H9 (cell line): ENCODE results near the gene NOP53. TPM values are rescaled to one million over a fixed set of nuclear protein-coding genes. Genes with fewer than 3 reads are reported as not detected.
"Not testable (repeated sequence)": the region's sequence is repeated elsewhere in the genome, so short reads cannot be mapped to it uniquely, and the experiment has no call there.

Source experiments
- DNase-seq: peaks from one replicate; pipeline ENCODE4 v3.0.0-alpha.2; 2017
- H2AFZ ChIP-seq: one replicate; pipeline ENCODE4 v1.6.1; 2013; ENCODE audit warnings: mild to moderate bottlenecking, low read length, control low read depth, moderate library complexity
- H2AK5ac ChIP-seq: 2 replicates; pipeline ENCODE4 v1.6.1; 2013; ENCODE audit warnings: low read length, control low read depth, mixed read lengths; ENCODE audit not compliant: insufficient read length
- H2BK120ac ChIP-seq: one replicate; pipeline ENCODE4 v1.6.1; 2013; ENCODE audit warnings: low read depth, mild to moderate bottlenecking, low read length, control low read depth, inconsistent platforms; ENCODE audit not compliant: poor library complexity, severe bottlenecking
- H2BK12ac ChIP-seq: 2 replicates; pipeline ENCODE4 v1.6.1; 2013; ENCODE audit warnings: low read length, control low read depth, mixed read lengths, low read depth; ENCODE audit not compliant: insufficient read length
- H2BK15ac ChIP-seq: 2 replicates; pipeline ENCODE4 v1.6.1; 2013; ENCODE audit warnings: low read depth, low read length, control low read depth
- H2BK20ac ChIP-seq: one replicate; pipeline ENCODE4 v1.6.1; 2013; ENCODE audit warnings: low read depth, mild to moderate bottlenecking, low read length, control low read depth, inconsistent platforms; ENCODE audit not compliant: poor library complexity, severe bottlenecking
- H2BK5ac ChIP-seq: 2 replicates; pipeline ENCODE4 v1.6.1; 2013; ENCODE audit warnings: low read length, control low read depth, mixed read lengths; ENCODE audit not compliant: insufficient read length
- H3K14ac ChIP-seq: 2 replicates; pipeline ENCODE4 v1.6.1; 2013; ENCODE audit warnings: low read length, control low read depth; ENCODE audit not compliant: insufficient read depth
- H3K18ac ChIP-seq: 2 replicates; pipeline ENCODE4 v1.6.1; 2013; ENCODE audit warnings: low read depth, mild to moderate bottlenecking, mixed read lengths, low read length, control low read depth; ENCODE audit not compliant: insufficient read length
- H3K23ac ChIP-seq: 2 replicates; pipeline ENCODE4 v1.6.1; 2013; ENCODE audit warnings: low read length, control low read depth, mixed read lengths, low read depth; ENCODE audit not compliant: insufficient read length
- H3K23me2 ChIP-seq: 2 replicates; pipeline ENCODE4 v1.6.1; 2013; ENCODE audit warnings: low read depth, mild to moderate bottlenecking, mixed read lengths, low read length, control low read depth; ENCODE audit not compliant: insufficient read length, poor library complexity, severe bottlenecking
- H3K27ac ChIP-seq: 2 replicates; pipeline ENCODE4 v1.5.1; 2013; ENCODE audit warnings: low read length, control low read depth, mixed read lengths, low read depth; ENCODE audit not compliant: insufficient read length
- H3K27me3 ChIP-seq: 2 replicates; pipeline ENCODE4 v1.6.1; 2013; ENCODE audit warnings: low read length, control low read depth, inconsistent platforms; ENCODE audit not compliant: insufficient read depth
- H3K4ac ChIP-seq: 2 replicates; pipeline ENCODE4 v1.6.1; 2013; ENCODE audit warnings: low read depth, mild to moderate bottlenecking, control low read depth, inconsistent platforms, low read length, moderate library complexity
- H3K4me1 ChIP-seq: 2 replicates; pipeline ENCODE4 v1.6.1; 2013; ENCODE audit warnings: low read length, control low read depth, inconsistent platforms; ENCODE audit not compliant: insufficient read depth
- H3K4me2 ChIP-seq: 2 replicates; pipeline ENCODE4 v1.6.1; 2013; ENCODE audit warnings: low read length, control low read depth, mixed read lengths; ENCODE audit not compliant: insufficient read length, insufficient read depth
- H3K56ac ChIP-seq: 2 replicates; pipeline ENCODE4 v1.6.1; 2013; ENCODE audit warnings: low read depth, mild to moderate bottlenecking, mixed read lengths, low read length, control low read depth; ENCODE audit not compliant: insufficient read length
- H3K79me1 ChIP-seq: 2 replicates; pipeline ENCODE4 v1.6.1; 2013; ENCODE audit warnings: low read depth, mild to moderate bottlenecking, moderate library complexity, low read length, control low read depth, inconsistent platforms; ENCODE audit not compliant: insufficient read depth, poor library complexity, severe bottlenecking
- H3K79me2 ChIP-seq: 2 replicates; pipeline ENCODE4 v1.6.1; 2013; ENCODE audit warnings: low read length, control low read depth, inconsistent platforms; ENCODE audit not compliant: insufficient read depth
- H3K9ac ChIP-seq: 2 replicates; pipeline ENCODE4 v1.6.1; 2013; ENCODE audit warnings: low read length, control low read depth, mixed read lengths; ENCODE audit not compliant: insufficient read length; ENCODE audit errors: extremely low read depth
- H3K9me3 ChIP-seq: one replicate; pipeline ENCODE4 v1.6.1; 2013; ENCODE audit warnings: low read depth, low read length, inconsistent platforms; ENCODE audit not compliant: control insufficient read depth
- H3T11ph ChIP-seq: one replicate; pipeline ENCODE4 v1.6.1; 2013; ENCODE audit warnings: mild to moderate bottlenecking, low read length, control low read depth, inconsistent platforms
- H4K20me1 ChIP-seq: one replicate; pipeline ENCODE4 v1.6.1; 2013; ENCODE audit not compliant: control insufficient read depth, insufficient read length, insufficient read depth
- H4K5ac ChIP-seq: 2 replicates; pipeline ENCODE4 v1.6.1; 2013; ENCODE audit warnings: low read depth, mild to moderate bottlenecking, mixed read lengths, low read length, control low read depth; ENCODE audit not compliant: insufficient read length
- H4K8ac ChIP-seq: replicated peaks from 2 replicates; pipeline ENCODE4 v1.6.1; 2013; ENCODE audit warnings: low read length, control low read depth, mixed read lengths, low read depth; ENCODE audit not compliant: insufficient read length
- H4K91ac ChIP-seq: 2 replicates; pipeline ENCODE4 v1.6.1; 2013; ENCODE audit warnings: low read depth, mild to moderate bottlenecking, moderate library complexity, mixed read lengths, low read length, control low read depth; ENCODE audit not compliant: insufficient read length
- H3K27ac Mint-ChIP-seq, 3 experiments: 2 replicates in 2 of 3; 3 replicates in 1 of 3; pipeline ENCODE4 v1.8.0; 2020 to 2021; ENCODE audit warnings: mixed read lengths in 3 of 3, mild to moderate bottlenecking in 1 of 3, moderate library complexity in 1 of 3
- H3K27me3 Mint-ChIP-seq: 2 replicates; pipeline ENCODE4 v1.8.0; 2021; ENCODE audit warnings: low read depth, mild to moderate bottlenecking, moderate library complexity, mixed read lengths
- H3K36me3 Mint-ChIP-seq, 3 experiments: 2 replicates in 2 of 3; 3 replicates in 1 of 3; pipeline ENCODE4 v1.8.0; 2020 to 2021; ENCODE audit warnings: low read depth in 3 of 3, mixed read lengths in 3 of 3; ENCODE audit not compliant: insufficient read depth in 1 of 3
- H3K4me1 Mint-ChIP-seq, 2 experiments: 2 replicates each; pipeline ENCODE4 v1.8.0; 2020; ENCODE audit warnings: mixed read lengths in 2 of 2
- H3K4me3 Mint-ChIP-seq, 2 experiments: 2 replicates in 1 of 2; 3 replicates in 1 of 2; pipeline ENCODE4 v1.8.0; 2020 to 2021; ENCODE audit warnings: mild to moderate bottlenecking in 2 of 2, mixed read lengths in 2 of 2, moderate library complexity in 1 of 2
- H3K9me3 Mint-ChIP-seq, 2 experiments: 2 replicates in 1 of 2; 3 replicates in 1 of 2; pipeline ENCODE4 v1.8.0; 2020; ENCODE audit warnings: mild to moderate bottlenecking in 2 of 2, mixed read lengths in 2 of 2, moderate library complexity in 1 of 2
- WGBS: extraction: QIAGEN DNeasy Blood & Tissue Kit; methylation state at CpG from one replicate; pipeline ENCODE4 v1.1.7; 2013; ENCODE audit warnings: missing lambda C conversion rate, low lambda C conversion rate, mixed read lengths; ENCODE audit not compliant: insufficient read length; ENCODE audit errors: extremely low coverage; 5-methylcytosine and 5-hydroxymethylcytosine counted together
- total RNA-seq: library from RNA; stranded (reverse); gene quantifications from 2 replicates; pipeline ENCODE4 v1.2.1, GENCODE V29; 2021
- TF ChIP-seq, protein P1 (sequence below): fragments of 200-600 bp; sonication (generic); conservative IDR thresholded peaks from 3 replicates; pipeline ENCODE4 v1.8.0; 2021; ENCODE audit warnings: antibody characterized with exemption, mild to moderate bottlenecking

The NOP53 gene
- total RNA-seq, 1 experiment from 2014 or later: 325 TPM

DNA sequence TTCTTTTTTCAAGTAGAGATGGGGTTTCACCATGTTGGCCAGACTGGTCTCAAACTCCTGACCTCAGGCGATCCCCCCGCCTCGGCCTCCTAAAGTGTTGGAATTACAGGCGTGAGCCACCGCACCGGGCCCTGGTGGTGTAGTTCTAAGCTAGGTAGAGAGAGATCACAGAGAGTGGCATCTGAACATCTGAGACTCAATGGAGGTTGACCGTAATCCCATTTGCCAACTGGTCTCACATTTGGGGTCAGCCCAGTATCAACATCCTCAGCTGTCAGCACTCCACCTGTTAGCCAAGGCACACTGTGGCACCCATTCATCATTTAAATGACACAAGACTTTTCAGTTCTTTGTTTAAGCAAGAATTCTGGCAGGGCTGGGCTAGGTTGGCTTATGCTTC, 41.2 kb downstream of the NOP53 start:
- no peak for DNase-seq
- Histone ChIP-seq H3K14ac (no peak overlapping the region), H3K27ac (peak overlapping the region; percentile 8), H3K4me1 (no peaks in the 10 kb centered on the region), H2BK15ac (no peak overlapping the region), H3K4me2 (no peak overlapping the region), H4K5ac (no peak overlapping the region), H2BK5ac (no peak overlapping the region), H4K8ac (no peak overlapping the region), H3T11ph (no peak overlapping the region), H2AFZ (no peak overlapping the region), H3K56ac (no peak overlapping the region), H3K79me2 (no peaks in the 10 kb centered on the region), H3K9ac (no peak overlapping the region), H4K91ac (no peak overlapping the region), H2AK5ac (no peak overlapping the region), H4K20me1 (no peaks in the 10 kb centered on the region), H3K79me1 (no peaks in the 10 kb centered on the region), H3K4ac (no peak overlapping the region), H3K23me2 (no peaks in the 10 kb centered on the region), H3K27me3 (no peaks in the 10 kb centered on the region), H3K18ac (no peak overlapping the region), H3K9me3 (no peaks in the 10 kb centered on the region), H3K23ac (no peak overlapping the region), H2BK120ac (no peak overlapping the region), H2BK12ac (no peak overlapping the region), H2BK20ac (no peak overlapping the region)
- no peak overlapping the region for H3K4me3 Mint-ChIP-seq
- TF ChIP-seq, protein P1, sequence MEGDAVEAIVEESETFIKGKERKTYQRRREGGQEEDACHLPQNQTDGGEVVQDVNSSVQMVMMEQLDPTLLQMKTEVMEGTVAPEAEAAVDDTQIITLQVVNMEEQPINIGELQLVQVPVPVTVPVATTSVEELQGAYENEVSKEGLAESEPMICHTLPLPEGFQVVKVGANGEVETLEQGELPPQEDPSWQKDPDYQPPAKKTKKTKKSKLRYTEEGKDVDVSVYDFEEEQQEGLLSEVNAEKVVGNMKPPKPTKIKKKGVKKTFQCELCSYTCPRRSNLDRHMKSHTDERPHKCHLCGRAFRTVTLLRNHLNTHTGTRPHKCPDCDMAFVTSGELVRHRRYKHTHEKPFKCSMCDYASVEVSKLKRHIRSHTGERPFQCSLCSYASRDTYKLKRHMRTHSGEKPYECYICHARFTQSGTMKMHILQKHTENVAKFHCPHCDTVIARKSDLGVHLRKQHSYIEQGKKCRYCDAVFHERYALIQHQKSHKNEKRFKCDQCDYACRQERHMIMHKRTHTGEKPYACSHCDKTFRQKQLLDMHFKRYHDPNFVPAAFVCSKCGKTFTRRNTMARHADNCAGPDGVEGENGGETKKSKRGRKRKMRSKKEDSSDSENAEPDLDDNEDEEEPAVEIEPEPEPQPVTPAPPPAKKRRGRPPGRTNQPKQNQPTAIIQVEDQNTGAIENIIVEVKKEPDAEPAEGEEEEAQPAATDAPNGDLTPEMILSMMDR: no peak
- WGBS: no CpG with 5 or more reads among the region's 7 CpGs
- peak overlapping the region in 2 of 3 experiments; percentile 18 to 72; a peak in 2 of 7 replicates for H3K27ac Mint-ChIP-seq
- H3K9me3 Mint-ChIP-seq: no peaks in the 10 kb centered on the region
- H3K36me3 Mint-ChIP-seq: peaks cover 28 to 50% (median 48%) of the 10 kb centered on the region in 3 experiments
- peaks cover 14 to 22% of the 10 kb centered on the region in 2 experiments for H3K4me1 Mint-ChIP-seq
- H3K27me3 Mint-ChIP-seq: no peaks in the 10 kb centered on the region; the same call in 1 of the 2 replicates

DNA sequence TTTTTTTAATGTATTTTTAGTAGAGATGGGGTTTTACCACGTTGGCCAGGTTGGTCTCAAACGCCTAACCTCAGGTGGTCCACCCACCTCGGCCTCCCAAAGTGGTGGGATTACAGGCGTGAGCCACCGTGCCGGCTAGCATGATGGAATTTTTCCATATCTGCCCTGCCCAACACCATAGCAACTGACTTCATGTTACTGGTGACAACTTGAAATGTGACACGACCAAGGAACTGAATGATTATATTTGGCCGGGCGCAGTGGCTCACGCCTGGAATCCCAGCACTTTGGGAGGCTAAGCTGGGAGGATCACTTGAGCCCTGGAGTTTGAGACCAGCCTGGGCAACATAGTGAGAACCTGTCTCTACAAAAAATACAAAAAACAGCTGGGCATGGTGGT, 42.0 kb downstream of the NOP53 start:
- H3K79me2 ChIP-seq, H3T11ph ChIP-seq, H3K27ac ChIP-seq, H3K18ac ChIP-seq, H3K23ac ChIP-seq, H4K91ac ChIP-seq, H3K9me3 ChIP-seq, H2AK5ac ChIP-seq, H2BK15ac ChIP-seq, H2BK12ac ChIP-seq, H4K5ac ChIP-seq, H3K9ac ChIP-seq, H3K4me2 ChIP-seq, H3K23me2 ChIP-seq, H2BK5ac ChIP-seq, H3K14ac ChIP-seq, H3K4me1 ChIP-seq, H4K20me1 ChIP-seq, H3K27me3 ChIP-seq, H2AFZ ChIP-seq, DNase-seq, H3K56ac ChIP-seq, H2BK120ac ChIP-seq, H3K27ac Mint-ChIP-seq, H4K8ac ChIP-seq, H3K27me3 Mint-ChIP-seq, H3K79me1 ChIP-seq, H2BK20ac ChIP-seq, H3K4me3 Mint-ChIP-seq, H3K9me3 Mint-ChIP-seq, H3K4ac ChIP-seq: not testable (repeated sequence)
- H3K36me3 Mint-ChIP-seq: peaks cover 22 to 43% (median 41%) of the 10 kb centered on the region in 3 experiments
- peaks cover 14 to 22% of the 10 kb centered on the region in 2 experiments for H3K4me1 Mint-ChIP-seq
- no CpG with 5 or more reads among the region's 10 CpGs for whole genome bisulfite sequencing
